ENCODE measurements around the gene ATM. TPM values are rescaled to one million over a fixed set of nuclear protein-coding genes. Genes with fewer than 3 reads are reported as not detected.

The ATM gene
- total and polyA plus RNA-seq, 2 donors from 2014 or later, result 11.7 to 83.3 TPM

GRCh38 chr11:108224366-108224765 lies 1.5 kb downstream of the ATM start:
- intact Hi-C loops (cut with DNase I), result no loop called here
- Histone ChIP-seq H3K9ac (ENCODE audit: low read length in 3 of 3) (peak overlapping the region in 1 of 3 donors; percentile 86), H3K36me3 (ENCODE audit: control insufficient read depth in 2 of 3, insufficient read depth in 3 of 3, low read length in 3 of 3) (peaks cover 0 to 3% (median 0%) of the 10 kb centered on the region in 3 donors)

GRCh38 chr11:108224911-108225786 lies 2.3 kb downstream of the ATM start:
- peak in 2 of 5 donors; percentile 19 for DNase-seq
- intact Hi-C loops (cut with DNase I), result no loop called here
- Histone ChIP-seq H3K9me3 (ENCODE audit: control insufficient read depth in 2 of 3, insufficient read depth in 1 of 3, low read length in 3 of 3) (no peaks in the 10 kb centered on the region), H3K4me1 (ENCODE audit: control insufficient read depth in 2 of 3, insufficient read depth in 2 of 3, low read depth in 1 of 3, low read length in 3 of 3) (peaks cover 6 to 20% (median 15%) of the 10 kb centered on the region in 3 donors), H3K4me3 (ENCODE audit: low read length in 3 of 3) (peak overlapping the region in 1 of 3 donors; percentile 16), H3K27ac (ENCODE audit: low read depth in 2 of 2, low read length in 2 of 2) (no peak overlapping the region), H3K27me3 (ENCODE audit: control insufficient read depth, insufficient read depth, low read length) (no peaks in the 10 kb centered on the region), H3K36me3 (ENCODE audit: control insufficient read depth in 2 of 3, insufficient read depth in 3 of 3, low read length in 3 of 3) (peaks cover 0 to 3% (median 0%) of the 10 kb centered on the region in 3 donors), H3K9ac (ENCODE audit: low read length in 3 of 3) (no peak overlapping the region)
- FAIRE-seq, result no peak
- no peak for TF ChIP-seq CTCF (IDR thresholded peaks at IDR 0.05; ENCODE audit: borderline replicate concordance, extremely low read depth, insufficient read depth)

More at GRCh38 chr11:108224366-108224765, 1.5 kb downstream of the ATM start:
- Histone ChIP-seq H3K27ac (ENCODE audit: low read depth in 2 of 2, low read length in 2 of 2) (no peak overlapping the region), H3K4me3 (ENCODE audit: low read length in 3 of 3) (peak overlapping the region; percentile 87 to 98 (median 94)), H3K9me3 (ENCODE audit: control insufficient read depth in 2 of 3, insufficient read depth in 1 of 3, low read length in 3 of 3) (no peaks in the 10 kb centered on the region), H3K27me3 (ENCODE audit: control insufficient read depth, insufficient read depth, low read length) (no peaks in the 10 kb centered on the region), H3K4me1 (ENCODE audit: control insufficient read depth in 2 of 3, insufficient read depth in 2 of 3, low read depth in 1 of 3, low read length in 3 of 3) (peaks cover 6 to 20% (median 15%) of the 10 kb centered on the region in 3 donors)
- FAIRE-seq (no peak), DNase-seq (no peak)
- TF ChIP-seq CTCF (IDR thresholded peaks at IDR 0.05; ENCODE audit: borderline replicate concordance, extremely low read depth, insufficient read depth), result no peak

GRCh38 chr11:108226036-108226435 lies 3.2 kb downstream of the ATM start:
- H3K9me3 ChIP-seq (ENCODE audit: control insufficient read depth in 2 of 3, insufficient read depth in 1 of 3, low read length in 3 of 3), result no peaks in the 10 kb centered on the region

More at GRCh38 chr11:108226036-108226435, 3.2 kb downstream of the ATM start:
- TF ChIP-seq CTCF (IDR thresholded peaks at IDR 0.05; ENCODE audit: borderline replicate concordance, extremely low read depth, insufficient read depth), result no peak
- DNase-seq, result no peak
- no peak for FAIRE-seq
- H3K4me1 ChIP-seq (ENCODE audit: control insufficient read depth in 2 of 3, insufficient read depth in 2 of 3, low read depth in 1 of 3, low read length in 3 of 3), result peaks cover 6 to 18% (median 11%) of the 10 kb centered on the region in 3 donors
- no peak overlapping the region for H3K4me3 ChIP-seq (ENCODE audit: low read length in 3 of 3)
- H3K27me3 ChIP-seq (ENCODE audit: control insufficient read depth, insufficient read depth, low read length), result no peaks in the 10 kb centered on the region
- H3K36me3 ChIP-seq (ENCODE audit: control insufficient read depth in 2 of 3, insufficient read depth in 3 of 3, low read length in 3 of 3), result peaks cover 0 to 3% (median 2%) of the 10 kb centered on the region in 3 donors
- H3K9ac ChIP-seq (ENCODE audit: low read length in 3 of 3), result no peak overlapping the region
- intact Hi-C loops (cut with DNase I), result no loop called here
- H3K27ac ChIP-seq (ENCODE audit: low read depth in 2 of 2, low read length in 2 of 2), result no peak overlapping the region

Measured in kidney (tissue), 14 donors.